AML-193 (cell line): Measurements from ENCODE around the gene TFAP2A.

Experiments
- DNase-seq, 2 experiments: peaks; one replicate each; lab custom pipeline; 2025; lab: John Stamatoyannopoulos, UW

Gene TFAP2A

GRCh38 chr6:10382728-10383330 lies 32.0 kb downstream of the TFAP2A start:
- DNase-seq = no peak

- no peak for DNase-seq
Observed at GRCh38 chr6:10382322-10382721, 32.6 kb downstream of the TFAP2A start.

GRCh38 chr6:10381830-10382208 lies 33.1 kb downstream of the TFAP2A start:
- no peak for DNase-seq

GRCh38 chr6:10381133-10381829 lies 33.6 kb downstream of the TFAP2A start:
- no peak for DNase-seq

GRCh38 chr6:10375391-10375969 lies 39.4 kb downstream of the TFAP2A start:
- no peak for DNase-seq

- DNase-seq = no peak
Observed at GRCh38 chr6:10373642-10374359, 41.1 kb downstream of the TFAP2A start.

GRCh38 chr6:10369896-10370295 lies 45.0 kb downstream of the TFAP2A start:
- DNase-seq = no peak

- no peak for DNase-seq
Observed at GRCh38 chr6:10368861-10369260, 46.0 kb downstream of the TFAP2A start.

GRCh38 chr6:10363911-10364310 lies 51.0 kb downstream of the TFAP2A start:
- DNase-seq = no peak

GRCh38 chr6:10362300-10362699 lies 52.6 kb downstream of the TFAP2A start:
- no peak for DNase-seq

GRCh38 chr6:10361428-10361827 lies 53.4 kb downstream of the TFAP2A start:
- no peak for DNase-seq

- no peak for DNase-seq
Observed at GRCh38 chr6:10359581-10359980, 55.3 kb downstream of the TFAP2A start.

- no peak for DNase-seq
Observed at GRCh38 chr6:10355115-10355702, 59.7 kb downstream of the TFAP2A start.

GRCh38 chr6:10351791-10352190 lies 63.1 kb downstream of the TFAP2A start:
- no peak for DNase-seq

- no peak for DNase-seq
Observed at GRCh38 chr6:10350720-10351119, 64.2 kb downstream of the TFAP2A start.

- no peak for DNase-seq
Observed at GRCh38 chr6:10347561-10348327, 67.1 kb downstream of the TFAP2A start.
